Esophagus muscularis mucosa (tissue), 3 donors: ENCODE measurements around the gene BPIFB2.

ENCODE experiments used
- CTCF ChIP-seq, 3 experiments: fragments of 200-600 bp in 2 of 3; fragments of 450-650 bp in 1 of 3; sonication (generic) in 2 of 3; IDR thresholded peaks; one replicate each; pipeline ENCODE4 v1.5.1; 2017 to 2019; ENCODE audit warnings: antibody characterized with exemption in 3 of 3, mild to moderate bottlenecking in 2 of 3, moderate library complexity in 1 of 3
- POLR2AphosphoS5 ChIP-seq, 2 donors: sonication (generic); formaldehyde crosslinking; IDR thresholded peaks; one replicate each; pipeline ENCODE4 v1.6.1; 2017; ENCODE audit warnings: antibody characterized with exemption in 2 of 2

GRCh38 chr20:33010674-33011449 lies 3.4 kb downstream of the BPIFB2 start:
- no peak for TF ChIP-seq CTCF (IDR thresholded peaks at IDR 0.05)
- no peak for TF ChIP-seq POLR2AphosphoS5 (IDR thresholded peaks at IDR 0.05)
